T-helper 1 cell (primary cell): ENCODE measurements around the gene IFFO2.
A peak's percentile ranks its signal among the peaks of the same experiment; 100 is the strongest.

ENCODE experiments used
- DNase-seq, 5 donors: peaks; one replicate each; pipeline ENCODE4 v3.0.0-alpha.2; 2012 to 2020

IFFO2 gene

DNA sequence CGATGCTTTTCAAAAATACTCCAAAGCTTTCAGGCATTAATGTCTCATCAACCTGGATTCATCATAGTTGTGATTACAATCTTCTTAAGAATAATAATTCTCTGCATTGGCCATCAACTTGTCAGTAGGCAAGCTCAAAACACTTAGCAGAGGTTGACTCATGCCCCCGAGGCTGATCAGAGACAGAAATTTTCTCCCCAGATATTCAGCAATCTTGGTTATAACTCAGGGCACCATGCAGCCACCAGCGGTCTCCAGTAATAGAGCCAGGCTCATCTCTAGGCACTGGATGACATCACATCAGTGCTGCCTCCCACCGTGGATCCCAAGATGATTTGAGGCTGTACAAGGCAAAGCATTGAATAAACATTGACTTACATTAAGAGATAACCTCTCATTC, 14.3 kb upstream of the IFFO2 start:
- no peak for DNase-seq

DNA sequence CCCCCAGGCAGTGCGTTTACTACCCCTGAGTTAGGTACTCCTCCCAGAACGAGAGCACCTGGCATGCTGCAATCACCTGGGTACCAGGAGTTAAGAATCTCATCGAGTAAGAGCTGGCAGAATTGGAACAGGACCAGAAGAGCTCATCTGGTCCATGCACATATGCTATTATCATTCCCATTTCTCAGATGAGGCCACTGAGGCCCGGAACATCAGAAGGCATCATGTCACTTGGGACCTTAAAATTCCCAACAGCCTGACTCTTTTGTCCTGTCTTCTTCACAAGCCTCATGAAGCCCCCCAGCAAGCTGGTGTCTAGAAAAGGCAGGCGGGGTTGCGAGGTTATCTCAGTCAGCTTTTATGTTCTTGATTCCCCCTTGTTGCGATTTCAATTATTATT, 13.9 kb upstream of the IFFO2 start:
- DNase-seq = no peak

DNA sequence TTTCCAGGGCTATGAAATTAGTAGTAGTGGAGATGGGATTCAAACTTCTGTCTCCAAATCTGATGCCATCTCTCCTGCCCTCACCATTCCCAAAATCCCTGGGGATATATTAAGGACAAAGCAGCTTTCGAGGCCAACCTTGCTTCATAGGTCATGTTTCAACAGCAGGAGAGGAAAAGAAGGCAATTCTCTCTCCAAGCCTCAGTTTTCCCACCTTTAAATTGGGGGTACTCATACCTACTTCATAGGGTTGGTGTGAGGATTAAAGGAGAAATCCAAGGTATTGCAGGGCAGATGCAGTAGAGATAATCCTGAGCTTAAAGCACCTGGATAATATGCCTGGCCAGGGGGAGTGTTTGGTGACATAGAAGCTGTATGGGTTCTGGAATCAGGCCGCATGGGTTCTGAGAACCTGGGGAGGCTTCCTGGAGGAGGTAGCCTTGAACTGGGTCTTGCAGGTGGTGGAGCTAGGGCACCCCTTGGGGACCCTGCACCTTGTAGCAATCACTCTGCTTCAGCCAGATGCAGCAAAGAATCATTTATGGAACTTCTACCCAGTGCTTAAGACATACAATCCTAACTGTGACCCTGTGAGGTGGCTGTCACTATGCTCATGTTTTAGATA, 10.7 kb upstream of the IFFO2 start:
- no peak for DNase-seq

DNA sequence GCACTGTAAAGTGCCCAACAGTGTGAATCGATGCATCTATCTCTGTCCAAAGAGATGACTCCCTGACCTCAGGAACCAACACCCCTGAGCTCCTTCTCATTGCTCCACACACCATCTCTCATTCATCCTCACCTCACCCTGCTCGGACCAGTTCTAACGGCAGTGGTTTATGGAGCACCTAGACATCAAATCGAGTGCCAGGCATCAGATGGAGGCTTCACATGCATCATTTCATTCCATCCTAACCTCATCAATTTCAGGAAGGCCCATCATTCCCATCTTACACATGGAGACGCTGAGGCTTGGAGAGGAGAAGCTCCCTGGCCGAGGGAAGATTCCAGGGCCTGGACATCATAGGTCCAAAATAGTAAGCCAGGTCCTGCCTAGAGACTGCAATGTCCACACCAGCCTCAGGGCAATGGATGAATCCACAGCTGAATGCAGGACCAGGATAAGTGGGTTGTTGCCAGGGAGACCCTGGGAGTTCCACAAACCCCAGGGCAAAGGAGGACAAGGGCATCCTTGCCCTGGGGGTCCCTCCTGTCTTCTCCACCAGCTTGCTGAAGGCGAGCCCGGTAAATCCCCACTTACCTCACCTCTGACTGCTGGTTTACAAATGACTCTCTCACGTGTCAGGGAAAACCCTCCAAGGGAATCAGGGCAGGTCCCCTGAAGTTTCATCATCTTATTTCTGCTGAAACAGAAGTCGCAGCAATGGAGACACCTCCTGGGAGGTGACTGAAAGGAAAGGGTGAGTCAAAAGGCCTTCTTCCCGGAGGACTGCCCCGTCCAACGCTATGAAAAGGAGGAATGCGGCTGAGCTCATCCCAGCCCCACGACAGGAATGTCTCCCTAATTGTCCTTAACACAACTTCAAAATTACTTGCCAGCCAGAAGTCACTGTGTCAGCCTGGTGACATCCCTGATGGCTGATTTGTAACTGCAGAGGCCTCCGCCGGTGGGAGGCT, 9.0 kb upstream of the IFFO2 start:
- peak in 1 of 5 donors; percentile 35 for DNase-seq

DNA sequence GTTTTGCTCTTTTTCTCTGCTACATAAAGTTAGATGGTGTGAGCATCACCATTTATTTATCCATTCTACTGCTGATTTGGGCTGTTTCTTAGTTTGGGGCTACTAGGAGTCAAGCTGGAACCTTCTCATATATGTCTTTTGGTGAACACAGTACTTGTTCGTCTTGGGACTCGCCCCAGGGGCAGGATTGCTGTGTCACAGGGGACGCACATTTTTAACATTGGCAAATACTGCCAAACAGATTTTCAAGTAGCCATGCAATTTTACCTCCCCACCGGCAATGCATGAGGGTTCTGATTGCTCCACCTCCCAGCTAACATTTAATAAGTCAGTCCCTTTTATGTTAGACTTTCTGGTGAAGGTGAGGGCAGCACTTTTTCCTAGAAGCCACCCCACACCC, 7.5 kb upstream of the IFFO2 start:
- no peak for DNase-seq

DNA sequence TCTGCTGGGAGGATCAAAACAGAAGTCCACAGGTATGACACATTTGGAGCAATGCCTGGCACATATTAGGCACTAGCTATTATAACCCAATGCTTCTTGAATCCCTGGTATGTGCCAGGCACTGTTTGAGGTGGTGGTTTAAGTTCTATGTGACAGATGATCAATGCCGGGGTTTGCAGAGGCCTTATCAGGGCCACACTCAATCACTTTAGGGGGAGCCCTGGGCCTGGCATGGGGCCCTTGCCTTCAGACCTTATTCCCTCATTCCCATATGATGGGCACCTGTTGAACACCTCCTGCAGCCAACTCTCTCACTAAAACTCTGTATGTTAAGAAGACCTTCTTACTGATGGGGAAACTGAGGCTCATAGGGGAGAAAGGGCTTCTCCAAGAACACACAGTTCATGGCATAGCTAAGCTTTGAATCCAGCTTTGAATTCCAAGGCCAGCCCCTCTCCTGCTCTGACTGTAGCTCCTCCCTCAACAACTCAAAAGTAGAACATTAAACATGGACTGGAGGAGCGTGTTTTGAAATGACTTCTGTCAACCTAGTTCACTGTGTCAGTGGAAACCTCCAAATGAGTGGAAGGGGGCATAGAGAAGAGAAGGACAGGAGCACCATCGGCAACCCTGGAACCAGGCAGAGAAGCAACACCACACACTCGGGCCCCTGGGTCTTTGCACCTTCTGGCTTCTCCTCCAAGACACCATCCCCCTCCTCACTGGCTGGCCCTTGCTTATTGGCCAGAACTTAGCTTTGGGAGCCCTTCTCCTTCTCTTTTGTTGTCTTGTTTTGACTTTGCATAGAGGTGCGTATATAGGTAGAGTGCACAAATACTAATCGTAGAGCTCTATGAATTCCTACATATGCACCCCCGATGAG, 6.6 kb upstream of the IFFO2 start:
- no peak for DNase-seq

DNA sequence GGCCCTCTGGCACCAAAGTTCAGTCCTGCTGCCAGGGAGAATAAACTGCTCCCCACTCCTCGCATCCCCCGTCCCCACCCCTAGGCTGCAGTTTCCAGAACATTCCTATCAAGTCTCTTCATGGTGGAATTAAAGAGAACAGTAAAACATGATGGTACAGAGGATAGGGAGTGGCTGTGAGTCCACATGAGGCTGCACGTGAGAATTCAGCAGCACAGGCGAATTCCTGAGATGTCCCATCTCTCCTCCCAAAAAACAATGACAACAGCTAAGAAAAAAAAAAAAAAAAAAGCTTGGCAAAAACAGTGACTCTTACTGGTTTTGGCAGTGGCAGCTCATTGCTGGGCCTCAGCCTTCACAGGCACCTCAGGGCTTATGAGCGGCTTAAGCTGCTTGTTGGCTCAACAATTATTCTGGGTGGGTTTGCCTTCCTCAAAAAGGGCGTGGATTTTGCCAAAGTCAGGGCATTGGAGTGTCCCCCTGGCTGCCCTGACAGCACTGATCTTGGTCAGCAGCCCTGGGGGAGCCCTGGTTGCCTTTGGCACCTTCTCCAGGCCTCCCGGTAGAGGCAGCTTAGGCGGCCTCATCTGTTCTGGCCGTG, 5.7 kb upstream of the IFFO2 start:
- DNase-seq = no peak

DNA sequence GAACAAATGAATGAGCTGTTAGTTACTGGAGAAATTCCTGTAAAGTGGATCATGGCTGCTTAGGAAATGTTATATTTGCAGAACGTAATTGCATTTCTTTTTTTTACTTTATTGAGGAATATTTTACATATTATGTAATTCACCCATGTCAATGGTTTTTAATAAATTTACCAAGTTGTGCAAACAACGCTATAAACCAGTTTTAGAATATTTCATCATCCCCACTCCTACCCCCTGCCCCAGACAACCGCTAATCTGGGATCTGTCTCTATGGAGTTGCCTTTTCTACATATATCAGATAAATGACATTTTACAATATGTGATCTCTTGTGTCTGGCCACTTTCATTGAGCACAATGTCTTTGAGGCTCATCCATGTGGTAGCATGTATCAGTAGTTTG, 4.3 kb upstream of the IFFO2 start:
- DNase-seq = no peak

DNA sequence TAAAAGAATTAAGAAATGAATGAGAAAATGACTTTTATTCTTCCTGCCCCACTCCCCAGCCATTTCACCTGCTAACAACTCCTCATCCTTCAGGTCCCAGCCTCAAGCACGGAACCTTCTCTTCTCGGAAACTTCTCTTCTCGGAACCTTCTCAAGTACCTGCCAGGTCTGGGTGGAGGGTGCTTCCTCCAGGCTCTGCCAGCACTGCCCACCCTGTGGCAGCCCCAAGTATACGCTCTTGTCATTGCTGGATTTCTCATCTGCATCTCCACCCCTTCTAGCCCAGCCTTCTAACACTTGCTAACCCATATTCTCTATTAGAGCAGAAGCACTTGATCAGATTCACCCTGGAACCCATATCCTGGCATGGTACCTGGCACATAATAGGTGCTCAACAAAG, 3.9 kb upstream of the IFFO2 start:
- no peak for DNase-seq

DNA sequence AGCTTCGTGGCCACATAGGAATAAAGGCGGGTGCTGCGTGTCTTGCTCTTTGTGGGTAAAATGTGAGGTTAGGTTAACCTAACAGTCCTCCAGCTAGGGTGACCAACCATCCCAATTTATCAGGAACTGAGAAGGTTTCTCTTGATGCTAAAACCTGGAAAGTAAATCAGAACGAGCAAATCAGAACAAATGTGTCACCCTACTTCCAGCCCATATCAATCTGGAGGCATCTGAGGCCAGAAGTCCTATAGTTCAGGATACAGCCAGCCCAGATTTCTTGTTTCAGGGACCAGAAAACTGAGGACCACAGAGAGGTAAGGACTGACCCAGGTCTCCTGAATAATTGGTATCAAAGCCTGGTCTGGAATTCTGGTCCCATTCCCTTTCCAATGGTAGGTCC, 3.1 kb upstream of the IFFO2 start:
- DNase-seq = no peak

DNA sequence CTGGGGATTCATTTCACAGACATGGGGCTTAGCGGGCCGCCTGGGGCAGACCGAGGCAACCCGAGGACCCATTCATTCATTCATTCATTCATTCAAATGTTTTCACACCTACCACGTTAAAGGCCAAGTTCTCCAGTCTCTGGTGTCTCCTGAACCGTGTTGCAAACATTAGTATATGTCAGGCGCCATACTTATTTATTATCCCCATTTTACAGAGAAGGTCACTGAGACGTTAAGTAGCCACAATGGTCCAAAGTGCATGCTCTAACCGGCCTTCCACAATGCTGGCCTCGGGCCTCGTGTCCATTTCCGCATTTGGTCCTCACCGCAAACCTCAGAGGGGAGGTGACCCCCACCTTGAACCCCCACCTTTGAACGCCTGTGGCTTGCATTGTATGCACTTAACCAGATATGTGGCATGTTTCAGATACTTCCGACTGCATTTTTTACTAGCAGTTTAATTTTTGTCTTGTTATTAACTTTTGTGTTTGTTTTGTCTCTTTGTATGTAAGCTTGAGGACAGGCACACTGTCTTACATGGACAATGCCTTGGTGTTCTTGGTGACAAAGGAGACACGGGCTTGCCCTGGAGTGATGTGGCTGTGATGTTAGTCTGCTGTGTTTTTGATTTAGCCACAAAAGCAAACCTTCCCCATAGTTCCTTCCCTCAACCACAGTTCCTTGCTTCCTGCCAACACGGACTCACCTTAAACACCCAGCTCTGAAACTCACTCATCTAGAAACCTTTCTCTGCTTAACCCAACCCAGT, 1.2 kb upstream of the IFFO2 start:
- peak in 1 of 5 donors; percentile 38 for DNase-seq

DNA sequence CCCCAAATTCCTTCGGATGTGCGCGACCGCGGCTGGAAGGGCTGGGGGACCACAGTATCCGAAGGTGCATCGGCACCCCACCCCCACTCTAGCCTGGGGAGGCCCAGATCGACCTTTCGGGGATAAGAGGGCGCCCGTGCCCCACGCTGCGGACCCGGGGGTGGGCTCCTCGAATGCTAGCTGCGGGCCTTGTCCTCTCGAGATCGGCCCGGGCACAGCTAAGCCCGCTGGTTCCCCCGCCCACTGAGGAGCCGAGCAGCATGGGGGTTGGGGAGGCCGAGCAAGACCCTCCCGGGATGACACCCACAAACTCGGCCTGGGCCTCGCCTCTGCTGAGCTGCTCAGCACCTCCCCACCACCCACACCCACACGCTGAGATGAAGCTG, 653 bp upstream of the IFFO2 start:
- DNase-seq = no peak

DNA sequence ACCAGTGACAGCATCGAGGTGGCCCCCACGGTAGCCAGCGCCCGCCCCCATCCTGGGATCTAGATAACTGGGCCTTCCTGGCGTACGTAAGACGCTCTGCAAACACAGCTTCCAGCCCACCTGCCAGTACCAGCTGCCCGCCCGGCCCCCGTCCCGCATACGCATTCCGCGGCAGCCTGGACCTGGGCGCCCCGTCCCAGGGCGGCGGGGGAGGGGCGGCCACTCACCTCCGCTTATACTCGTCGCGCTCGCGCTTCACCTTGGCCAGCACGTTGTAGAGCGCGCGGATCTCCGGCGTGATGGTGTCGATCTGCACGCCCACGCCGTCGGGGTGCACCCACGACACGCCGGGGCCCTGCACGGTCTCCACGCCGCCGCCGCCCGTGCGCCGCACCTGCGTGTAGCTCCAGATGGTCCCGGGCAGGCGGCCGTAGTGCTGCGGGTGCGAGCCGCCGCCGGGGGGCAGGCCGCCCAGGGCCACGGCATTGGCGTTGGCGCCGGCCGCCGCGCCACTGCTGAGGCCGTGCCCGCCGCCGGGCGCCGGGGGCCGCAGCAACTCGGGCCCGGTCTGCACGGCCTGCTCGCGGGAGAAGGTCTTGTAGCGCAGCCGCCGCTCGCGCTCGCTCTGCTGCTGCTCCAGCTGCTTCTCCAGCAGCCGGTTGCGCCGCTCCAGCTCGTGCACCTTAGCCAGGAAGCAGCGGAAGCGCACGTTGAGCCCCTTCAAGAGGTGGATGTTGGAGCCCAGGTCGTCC, 859 bp downstream of the IFFO2 start:
- peak in 4 of 5 donors; percentile 35 to 55 (median 49) for DNase-seq

DNA sequence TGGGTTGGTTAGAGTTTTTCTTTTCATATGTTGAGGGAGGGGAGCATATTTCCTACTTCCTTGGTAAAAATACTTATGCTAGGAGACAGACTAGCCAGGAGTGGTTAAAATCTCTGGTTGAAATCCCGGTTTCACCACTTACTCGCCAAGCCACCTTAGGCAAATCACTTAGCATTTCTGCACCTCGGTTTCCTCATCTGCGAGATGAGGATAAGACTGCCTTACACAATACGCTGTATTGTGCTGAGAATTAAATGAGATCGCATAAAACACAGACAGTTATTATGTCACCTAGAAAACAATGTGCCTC, 1.4 kb downstream of the IFFO2 start:
- DNase-seq = no peak

DNA sequence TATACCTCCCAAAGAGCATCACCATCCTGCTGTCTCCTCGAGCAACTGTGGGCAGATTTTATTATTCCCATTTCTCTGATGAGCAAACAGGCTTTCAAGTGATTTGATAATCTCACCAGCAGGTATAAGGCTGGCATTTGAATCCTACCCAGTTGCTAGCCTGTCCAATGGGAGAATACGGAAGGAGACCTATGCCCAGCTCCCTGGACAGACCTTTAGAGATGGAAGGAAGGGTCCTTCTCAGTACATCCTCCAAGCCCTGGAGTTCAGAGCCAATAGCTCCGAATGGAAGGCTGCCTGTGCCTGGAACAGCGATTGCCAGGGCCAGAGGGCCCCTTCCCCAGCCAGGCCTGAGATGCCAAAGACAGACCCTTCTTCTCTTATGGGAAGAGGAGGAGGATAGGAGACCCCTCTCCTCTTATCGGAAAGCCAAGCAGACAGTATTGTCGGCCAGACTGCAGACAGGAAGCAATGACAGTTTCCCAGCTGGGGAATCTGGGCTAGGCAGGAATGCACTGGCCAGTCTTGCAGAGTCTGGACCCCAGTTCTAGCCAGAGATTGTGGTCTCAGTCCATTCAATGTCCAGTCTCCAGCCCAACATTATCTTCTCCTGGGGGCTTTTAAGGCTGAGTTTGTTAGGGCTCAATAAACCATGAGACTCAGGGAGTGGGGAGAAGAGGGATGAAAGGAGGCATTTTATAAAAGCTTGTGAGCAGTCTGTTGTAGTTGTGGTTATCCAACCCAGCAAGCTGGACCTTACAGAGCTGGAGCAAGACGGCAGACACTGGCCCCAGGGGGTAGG, 2.0 kb downstream of the IFFO2 start:
- DNase-seq = no peak

DNA sequence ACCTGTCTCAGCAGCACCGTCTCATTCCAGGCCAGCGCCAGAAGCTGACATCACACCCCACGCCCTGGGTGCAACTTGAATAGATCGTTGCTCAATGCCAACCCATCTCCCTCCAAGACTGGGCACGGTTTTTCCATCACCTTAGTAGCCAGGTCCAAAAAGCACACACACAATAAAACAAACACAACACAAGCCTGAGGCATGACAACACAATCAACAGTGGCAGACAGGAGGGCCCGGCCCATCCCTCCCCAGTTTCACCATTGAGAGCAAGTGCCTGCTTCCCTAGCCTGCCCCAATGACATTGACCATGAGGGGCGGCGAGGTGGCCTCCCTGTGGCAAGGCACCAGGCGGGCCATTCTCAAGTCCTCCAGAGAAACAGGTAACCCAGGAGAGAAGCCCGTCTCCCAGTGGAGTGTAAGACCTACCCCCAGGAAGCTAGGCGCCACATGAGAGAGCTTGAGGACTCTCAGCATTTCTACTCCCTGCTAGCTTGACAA, 2.7 kb downstream of the IFFO2 start:
- DNase-seq = no peak

DNA sequence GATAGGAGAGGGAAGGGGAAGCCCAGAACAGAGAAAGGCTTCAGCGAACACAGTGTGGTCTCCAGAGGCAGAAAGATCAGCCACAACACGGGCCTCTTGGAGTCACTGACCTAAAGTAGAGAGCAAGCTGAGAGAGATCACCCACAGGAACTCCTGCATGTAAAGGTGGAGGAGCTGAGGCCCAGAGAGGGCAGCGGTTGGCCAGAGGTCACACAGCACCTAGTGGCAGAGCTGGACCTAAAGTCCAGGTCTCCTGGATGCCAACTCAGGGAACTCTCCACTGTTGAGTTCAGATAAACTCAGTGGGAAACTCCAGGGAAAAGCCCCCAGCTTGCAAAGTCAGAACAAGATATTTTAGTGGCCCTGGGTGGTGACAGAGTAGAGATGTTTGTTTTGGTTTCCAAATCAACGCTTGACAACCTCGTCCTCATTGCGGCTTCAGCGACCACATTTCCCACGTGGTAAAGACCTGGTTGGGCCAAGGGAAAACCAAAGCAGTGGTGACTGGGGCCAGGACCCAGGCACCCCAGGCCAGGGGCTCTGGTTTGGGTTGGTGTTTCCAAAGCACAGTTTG, 4.6 kb downstream of the IFFO2 start:
- DNase-seq = peak; percentile 60 to 88 (median 69)

DNA sequence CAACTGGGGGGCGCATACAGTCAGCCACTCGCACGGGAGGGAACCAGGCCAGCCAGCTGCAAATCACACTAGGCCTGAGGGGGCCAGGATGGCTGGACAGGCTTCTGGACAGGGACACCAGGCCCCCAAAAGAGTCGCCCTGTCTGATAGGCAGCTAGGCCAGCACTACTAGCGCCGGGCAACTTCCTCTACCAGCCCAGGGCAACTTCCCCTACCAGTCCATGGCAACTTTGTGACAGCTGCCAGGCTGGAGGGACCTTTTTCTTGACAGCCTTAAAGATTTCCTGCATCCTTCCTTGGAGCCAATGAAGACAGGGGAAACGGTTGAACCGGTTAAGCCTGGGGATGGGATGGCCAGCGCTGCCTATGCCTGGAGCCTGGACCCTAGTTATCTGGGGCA, 5.1 kb downstream of the IFFO2 start:
- DNase-seq = no peak

DNA sequence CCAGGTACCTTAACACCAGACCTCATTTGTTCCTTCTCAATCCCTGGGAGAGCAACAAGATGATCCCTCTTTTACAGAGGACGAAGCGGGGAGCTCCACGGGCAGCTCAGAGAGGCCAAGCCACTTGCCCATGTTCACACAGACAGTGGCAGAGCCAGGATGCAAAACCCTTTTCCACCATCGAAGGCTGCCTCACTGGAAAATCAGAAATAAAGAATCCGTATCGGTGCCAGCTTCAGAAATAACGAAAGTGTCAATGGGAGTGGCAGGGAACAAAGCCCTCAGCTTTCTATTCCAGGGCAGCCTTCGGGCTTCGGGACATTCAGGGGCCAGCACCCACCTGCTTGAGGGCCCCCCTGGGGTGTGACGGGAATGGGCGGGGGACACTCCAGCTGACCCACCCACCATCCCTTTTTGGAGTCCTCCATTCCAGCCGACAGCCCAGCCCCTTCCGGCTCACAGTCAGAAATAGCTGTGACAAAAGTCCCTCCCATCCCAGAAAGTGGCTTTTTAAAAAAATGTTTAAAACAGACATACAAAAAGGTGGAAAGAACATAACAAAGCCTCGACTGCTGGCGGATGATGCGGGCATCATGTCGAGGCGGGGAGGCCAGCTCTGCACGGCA, 6.0 kb downstream of the IFFO2 start:
- peak in 3 of 5 donors; percentile 25 to 48 (median 34) for DNase-seq
